HG03060 (cell line): ENCODE results near the gene HS3ST3A1.

ENCODE experiments used
- ATAC-seq: cut with Tn5 transposase; IDR thresholded peaks from one replicate; pipeline ENCODE4 v1.9.1; 2021; ENCODE audit warnings: low read depth, moderate number of reproducible peaks; ENCODE audit not compliant: unreplicated experiment

The HS3ST3A1 gene

GRCh38 chr17:13457783-13458182, 143.9 kb downstream of the HS3ST3A1 start:
- no peak for ATAC-seq
